GM18951 (cell line): Measurements from ENCODE around the gene FNBP1L.

Source experiments
- POLR2A ChIP-seq: IDR thresholded peaks from 4 replicates; pipeline ENCODE4 v1.6.1; 2011; ENCODE audit warnings: mild to moderate bottlenecking; ENCODE audit not compliant: insufficient read length, insufficient read depth; ENCODE audit errors: extremely low read depth
- in situ Hi-C: fragments of 300-500 bp; cut with MboI; formaldehyde crosslinking; loops from one replicate; pipeline ENCODE4 v1.12.0; 2022; ENCODE audit warnings: low sequenced_read_pairs, mixed read lengths, inconsistent platforms; ENCODE audit not compliant: unreplicated experiment

FNBP1L gene

GRCh38 chr1:93483606-93484005 is 35.7 kb downstream of the FNBP1L start:
- no peak for TF ChIP-seq POLR2A
- in situ Hi-C loops, result no loop called here

- in situ Hi-C loops, result no loop called here
- TF ChIP-seq POLR2A, result no peak
Observed at GRCh38 chr1:93488207-93488606, 40.3 kb downstream of the FNBP1L start.

- in situ Hi-C loops, result no loop called here
- TF ChIP-seq POLR2A, result no peak
Observed at GRCh38 chr1:93489756-93490155, 41.8 kb downstream of the FNBP1L start.

GRCh38 chr1:93490357-93490756 is 42.4 kb downstream of the FNBP1L start:
- TF ChIP-seq POLR2A, result no peak
- in situ Hi-C loops, result no loop called here

GRCh38 chr1:93495911-93496310 is 48.0 kb downstream of the FNBP1L start:
- in situ Hi-C loops, result no loop called here
- no peak for TF ChIP-seq POLR2A

GRCh38 chr1:93496520-93496919 is 48.6 kb downstream of the FNBP1L start:
- TF ChIP-seq POLR2A, result no peak
- in situ Hi-C loops, result no loop called here

GRCh38 chr1:93499075-93499474 is 51.2 kb downstream of the FNBP1L start:
- no peak for TF ChIP-seq POLR2A
- in situ Hi-C loops, result no loop called here

- in situ Hi-C loops, result no loop called here
- no peak for TF ChIP-seq POLR2A
Observed at GRCh38 chr1:93499533-93499932, 51.6 kb downstream of the FNBP1L start.

- TF ChIP-seq POLR2A, result no peak
- in situ Hi-C loops, result no loop called here
Observed at GRCh38 chr1:93500275-93500674, 52.4 kb downstream of the FNBP1L start.

GRCh38 chr1:93501399-93501798 is 53.5 kb downstream of the FNBP1L start:
- in situ Hi-C loops, result no loop called here
- no peak for TF ChIP-seq POLR2A

- in situ Hi-C loops, result no loop called here
- no peak for TF ChIP-seq POLR2A
Observed at GRCh38 chr1:93501829-93502369, 54.0 kb downstream of the FNBP1L start.

- in situ Hi-C loops, result no loop called here
- TF ChIP-seq POLR2A, result no peak
Observed at GRCh38 chr1:93502571-93502970, 54.7 kb downstream of the FNBP1L start.

- in situ Hi-C loops, result no loop called here
- TF ChIP-seq POLR2A, result no peak
Observed at GRCh38 chr1:93503163-93503562, 55.2 kb downstream of the FNBP1L start.

GRCh38 chr1:93503816-93504215 is 55.9 kb downstream of the FNBP1L start:
- no peak for TF ChIP-seq POLR2A
- in situ Hi-C loops, result no loop called here

- no peak for TF ChIP-seq POLR2A
- in situ Hi-C loops, result no loop called here
Observed at GRCh38 chr1:93504247-93505033, 56.5 kb downstream of the FNBP1L start.

- no peak for TF ChIP-seq POLR2A
- in situ Hi-C loops, result no loop called here
Observed at GRCh38 chr1:93506126-93506525, 58.2 kb downstream of the FNBP1L start.
